Amniotic stem cell (primary cell): ENCODE data around the gene TAS2R41.

Experiments used
- DNase-seq: peaks from one replicate; lab custom pipeline; 2025; lab: John Stamatoyannopoulos, UW

The TAS2R41 gene

GRCh38 chr7:143493751-143494150, 16.1 kb downstream of the TAS2R41 start:
- DNase-seq: no peak

- no peak for DNase-seq
Measured at GRCh38 chr7:143494622-143495021, 16.9 kb downstream of the TAS2R41 start.

- no peak for DNase-seq
Measured at GRCh38 chr7:143495851-143496250, 18.2 kb downstream of the TAS2R41 start.

- DNase-seq: no peak
Measured at GRCh38 chr7:143496263-143496662, 18.6 kb downstream of the TAS2R41 start.

- DNase-seq: no peak
Measured at GRCh38 chr7:143497008-143497795, 19.5 kb downstream of the TAS2R41 start.

GRCh38 chr7:143499246-143499645, 21.6 kb downstream of the TAS2R41 start:
- no peak for DNase-seq

- DNase-seq: no peak
Measured at GRCh38 chr7:143499743-143500348, 22.2 kb downstream of the TAS2R41 start.

- no peak for DNase-seq
Measured at GRCh38 chr7:143503261-143503660, 25.6 kb downstream of the TAS2R41 start.

- no peak for DNase-seq
Measured at GRCh38 chr7:143504215-143504936, 26.7 kb downstream of the TAS2R41 start.

- no peak for DNase-seq
Measured at GRCh38 chr7:143504937-143505297, 27.2 kb downstream of the TAS2R41 start.

- DNase-seq: no peak
Measured at GRCh38 chr7:143505838-143506237, 28.2 kb downstream of the TAS2R41 start.

- no peak for DNase-seq
Measured at GRCh38 chr7:143507094-143507518, 29.4 kb downstream of the TAS2R41 start.

GRCh38 chr7:143507534-143508055, 29.9 kb downstream of the TAS2R41 start:
- no peak for DNase-seq

- no peak for DNase-seq
Measured at GRCh38 chr7:143510854-143511592, 33.4 kb downstream of the TAS2R41 start.

- no peak for DNase-seq
Measured at GRCh38 chr7:143511593-143512047, 33.9 kb downstream of the TAS2R41 start.

GRCh38 chr7:143512488-143513340, 35.0 kb downstream of the TAS2R41 start:
- DNase-seq: no peak

GRCh38 chr7:143514487-143514886, 36.8 kb downstream of the TAS2R41 start:
- DNase-seq: no peak

- no peak for DNase-seq
Measured at GRCh38 chr7:143514995-143515735, 37.5 kb downstream of the TAS2R41 start.

GRCh38 chr7:143516981-143517380, 39.3 kb downstream of the TAS2R41 start:
- DNase-seq: no peak

- no peak for DNase-seq
Measured at GRCh38 chr7:143518521-143518920, 40.8 kb downstream of the TAS2R41 start.
